Astrocyte (in vitro differentiated cells and primary cell): Measurements from ENCODE around the gene LSP1. TPM values are rescaled to one million over a fixed set of nuclear protein-coding genes. Genes with fewer than 3 reads are reported as not detected.

Source experiments
- DNase-seq: peaks from one replicate; pipeline ENCODE4 v3.0.0-alpha.2; 2010; ENCODE audit warnings: low read depth
- FAIRE-seq: peaks from 2 replicates; lab custom pipeline; 2011; peaks lifted over from hg19 to GRCh38; lab: Jason Lieb, UNC
- H2AFZ ChIP-seq: 2 replicates; pipeline ENCODE4 v1.6.0; 2012; ENCODE audit warnings: low read depth, low read length, inconsistent platforms
- H3K27ac ChIP-seq: 2 replicates; pipeline ENCODE4 v1.5.1; 2011; ENCODE audit warnings: low read depth, low read length, inconsistent platforms
- H3K27me3 ChIP-seq: 2 replicates; pipeline ENCODE4 v1.6.0; 2011; ENCODE audit warnings: low read length, inconsistent platforms; ENCODE audit not compliant: insufficient read depth
- H3K36me3 ChIP-seq: 2 replicates; pipeline ENCODE4 v1.5.1; 2011; ENCODE audit warnings: low read length, inconsistent platforms; ENCODE audit not compliant: insufficient read depth
- H3K4me1 ChIP-seq: 2 replicates; pipeline ENCODE4 v1.5.1; 2011; ENCODE audit warnings: low read length, inconsistent platforms; ENCODE audit not compliant: insufficient read depth
- H3K4me2 ChIP-seq: 2 replicates; pipeline ENCODE4 v1.6.0; 2012; ENCODE audit warnings: low read length, inconsistent platforms
- H3K4me3 ChIP-seq: 2 replicates; pipeline ENCODE4 v1.5.1; 2011; ENCODE audit warnings: low read depth, mild to moderate bottlenecking, low read length, inconsistent platforms; ENCODE audit not compliant: insufficient read depth
- H3K79me2 ChIP-seq: 2 replicates; pipeline ENCODE4 v1.6.0; 2012; ENCODE audit warnings: mild to moderate bottlenecking, low read length, inconsistent platforms; ENCODE audit not compliant: insufficient read depth
- H3K9ac ChIP-seq: 2 replicates; pipeline ENCODE4 v1.6.0; 2012; ENCODE audit warnings: mild to moderate bottlenecking, low read length, inconsistent platforms
- H3K9me3 ChIP-seq: 2 replicates; pipeline ENCODE4 v1.5.1; 2012; ENCODE audit warnings: low read depth, mild to moderate bottlenecking, low read length, inconsistent platforms; ENCODE audit not compliant: insufficient read depth
- H4K20me1 ChIP-seq: 2 replicates; pipeline ENCODE4 v1.6.0; 2012; ENCODE audit warnings: low read length, inconsistent platforms; ENCODE audit not compliant: insufficient read depth
- H3K27ac Mint-ChIP-seq: one replicate; pipeline ENCODE4 v1.8.0; 2021; ENCODE audit warnings: mild to moderate bottlenecking, mixed read lengths; ENCODE audit not compliant: unreplicated experiment
- H3K27me3 Mint-ChIP-seq: one replicate; pipeline ENCODE4 v1.8.0; 2021; ENCODE audit warnings: low read depth, mixed read lengths; ENCODE audit not compliant: unreplicated experiment
- H3K36me3 Mint-ChIP-seq: one replicate; pipeline ENCODE4 v1.8.0; 2021; ENCODE audit warnings: low read depth, mixed read lengths; ENCODE audit not compliant: unreplicated experiment
- H3K4me1 Mint-ChIP-seq: one replicate; pipeline ENCODE4 v1.8.0; 2021; ENCODE audit warnings: low read depth, mixed read lengths; ENCODE audit not compliant: unreplicated experiment
- H3K4me3 Mint-ChIP-seq: one replicate; pipeline ENCODE4 v1.8.0; 2021; ENCODE audit warnings: mild to moderate bottlenecking, moderate library complexity, mixed read lengths; ENCODE audit not compliant: unreplicated experiment
- H3K9me3 Mint-ChIP-seq: one replicate; pipeline ENCODE4 v1.8.0; 2021; ENCODE audit warnings: mild to moderate bottlenecking, mixed read lengths; ENCODE audit not compliant: unreplicated experiment
- CTCF ChIP-seq: IDR thresholded peaks from 2 replicates; pipeline ENCODE4 v1.5.1; 2011; ENCODE audit warnings: low read depth, mild to moderate bottlenecking, inconsistent platforms, low read length, moderate library complexity; ENCODE audit not compliant: insufficient read depth
- EZH2 ChIP-seq: IDR thresholded peaks from 2 replicates; pipeline ENCODE4 v1.6.1; 2012; ENCODE audit warnings: mild to moderate bottlenecking, low read length, inconsistent platforms; ENCODE audit not compliant: insufficient read depth
- total RNA-seq: library from RNA; stranded (reverse); gene quantifications from 2 replicates; pipeline ENCODE4 v1.2.1, GENCODE V29; 2021

Gene LSP1
- total RNA-seq, 1 donor from 2014 or later = 1.3 TPM

GRCh38 chr11:1894759-1895158, 41.9 kb downstream of the LSP1 start:
- Histone ChIP-seq H4K20me1 (no peaks in the 10 kb centered on the region), H3K9ac (no peak overlapping the region), H3K36me3 (no peaks in the 10 kb centered on the region), H3K27me3 (peaks cover 10% of the 10 kb centered on the region), H3K27ac (no peak overlapping the region), H3K9me3 (no peaks in the 10 kb centered on the region), H3K4me3 (no peak overlapping the region), H3K79me2 (no peaks in the 10 kb centered on the region), H2AFZ (no peak overlapping the region), H3K4me2 (no peak overlapping the region), H3K4me1 (no peaks in the 10 kb centered on the region)
- H3K9me3 Mint-ChIP-seq = no peaks in the 10 kb centered on the region
- no peaks in the 10 kb centered on the region for H3K4me1 Mint-ChIP-seq
- H3K27ac Mint-ChIP-seq = no peak overlapping the region
- peaks cover 16% of the 10 kb centered on the region for H3K27me3 Mint-ChIP-seq
- DNase-seq = no peak
- H3K36me3 Mint-ChIP-seq = no peaks in the 10 kb centered on the region
- FAIRE-seq = no peak
- TF ChIP-seq CTCF = no peak
- no peak for TF ChIP-seq EZH2
- no peak overlapping the region for H3K4me3 Mint-ChIP-seq

- no peak for FAIRE-seq
- no peak overlapping the region for H3K4me3 ChIP-seq
- peaks cover 13% of the 10 kb centered on the region for H3K27me3 ChIP-seq
- no peaks in the 10 kb centered on the region for H3K36me3 Mint-ChIP-seq
- H3K9me3 ChIP-seq = no peaks in the 10 kb centered on the region
- H4K20me1 ChIP-seq = no peaks in the 10 kb centered on the region
- H3K4me2 ChIP-seq = no peak overlapping the region
- H3K27ac ChIP-seq = no peak overlapping the region
- DNase-seq = no peak
- no peak overlapping the region for H3K4me3 Mint-ChIP-seq
- TF ChIP-seq EZH2 = no peak
- H3K79me2 ChIP-seq = no peaks in the 10 kb centered on the region
- no peak overlapping the region for H2AFZ ChIP-seq
- no peaks in the 10 kb centered on the region for H3K9me3 Mint-ChIP-seq
- no peak overlapping the region for H3K9ac ChIP-seq
- peaks cover 18% of the 10 kb centered on the region for H3K27me3 Mint-ChIP-seq
- no peaks in the 10 kb centered on the region for H3K4me1 Mint-ChIP-seq
- H3K36me3 ChIP-seq = no peaks in the 10 kb centered on the region
- H3K4me1 ChIP-seq = no peaks in the 10 kb centered on the region
- H3K27ac Mint-ChIP-seq = no peak overlapping the region
These were observed 43.6 kb downstream of the LSP1 start for GRCh38 chr11:1896468-1896867.

DNA sequence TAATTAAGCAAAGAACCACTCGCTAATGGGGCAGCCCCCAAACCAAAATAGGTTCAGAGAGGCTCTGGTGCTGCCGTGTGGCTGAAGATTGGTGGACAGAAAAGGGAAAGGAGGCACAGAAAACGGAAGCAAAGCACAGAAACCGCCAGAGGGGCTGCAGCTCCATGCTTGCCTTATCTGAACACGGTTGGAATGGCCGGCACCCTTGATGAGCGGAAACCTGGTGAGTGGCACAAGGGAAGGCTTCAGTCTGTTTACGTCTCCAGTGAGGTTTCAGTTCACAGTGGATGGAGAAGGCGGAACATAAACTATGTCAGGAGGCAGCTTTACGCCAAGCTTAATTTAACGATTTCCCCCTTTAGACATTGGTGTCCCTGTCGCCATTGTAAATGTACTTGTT, 44.0 kb downstream of the LSP1 start:
- no peaks in the 10 kb centered on the region for H3K9me3 ChIP-seq
- no peak overlapping the region for H3K4me3 Mint-ChIP-seq
- no peak overlapping the region for H3K9ac ChIP-seq
- H3K79me2 ChIP-seq = no peaks in the 10 kb centered on the region
- H2AFZ ChIP-seq = no peak overlapping the region
- no peaks in the 10 kb centered on the region for H4K20me1 ChIP-seq
- no peak overlapping the region for H3K4me3 ChIP-seq
- no peaks in the 10 kb centered on the region for H3K4me1 ChIP-seq
- no peak for DNase-seq
- peaks cover 18% of the 10 kb centered on the region for H3K27me3 Mint-ChIP-seq
- no peak for TF ChIP-seq EZH2
- no peak for TF ChIP-seq CTCF
- no peaks in the 10 kb centered on the region for H3K9me3 Mint-ChIP-seq
- H3K27me3 ChIP-seq = peaks cover 13% of the 10 kb centered on the region
- H3K27ac Mint-ChIP-seq = no peak overlapping the region
- no peak for FAIRE-seq
- no peak overlapping the region for H3K27ac ChIP-seq
- H3K4me1 Mint-ChIP-seq = no peaks in the 10 kb centered on the region
- no peak overlapping the region for H3K4me2 ChIP-seq
- no peaks in the 10 kb centered on the region for H3K36me3 Mint-ChIP-seq
- no peaks in the 10 kb centered on the region for H3K36me3 ChIP-seq
